Measurements from ENCODE around the gene HIPK2. TPM values are rescaled to one million over a fixed set of nuclear protein-coding genes. Genes with fewer than 3 reads are reported as not detected.

HIPK2 gene
- total and polyA plus RNA-seq, 2 experiments from 2014 or later, result 18.2 to 22.9 TPM

GRCh38 chr7:139521439-139521838 is 256.4 kb downstream of the HIPK2 start:
- no peak overlapping the region for H2AFZ ChIP-seq
- DNase-seq (ENCODE audit: low spot score), result no peak
- H3K9me3 ChIP-seq (ENCODE audit: low read depth), result no peaks in the 10 kb centered on the region
- peaks cover 42% of the 10 kb centered on the region for H3K27me3 ChIP-seq
- no peaks in the 10 kb centered on the region for H3K4me1 ChIP-seq (ENCODE audit: insufficient read depth)
- no peaks in the 10 kb centered on the region for H4K20me1 ChIP-seq (ENCODE audit: insufficient read depth, poor library complexity, severe bottlenecking)
- no peak overlapping the region for H3K4me3 ChIP-seq
- H3K9me2 ChIP-seq (replicated peaks; ENCODE audit: insufficient read depth), result no peaks in the 10 kb centered on the region
- H3K27ac ChIP-seq, result no peak overlapping the region
- no peaks in the 10 kb centered on the region for H3K36me3 ChIP-seq (replicated peaks; ENCODE audit: insufficient read depth, low read depth)
- TF ChIP-seq EZH2phosphoT487 (IDR thresholded peaks at IDR 0.05; ENCODE audit: low read depth, severe bottlenecking, unreplicated experiment) (no peak), CTCF (IDR thresholded peaks at IDR 0.05; ENCODE audit: poor library complexity) (no peak), EZH2 (IDR thresholded peaks at IDR 0.05; ENCODE audit: borderline replicate concordance) (no peak)
- H3K79me2 ChIP-seq, result no peaks in the 10 kb centered on the region
- WGBS (ENCODE audit: low lambda C conversion rate, missing lambda C conversion rate), result 95% methylated on average over 1 of the region's 1 CpG
- H3K4me2 ChIP-seq, result no peak overlapping the region

DNA sequence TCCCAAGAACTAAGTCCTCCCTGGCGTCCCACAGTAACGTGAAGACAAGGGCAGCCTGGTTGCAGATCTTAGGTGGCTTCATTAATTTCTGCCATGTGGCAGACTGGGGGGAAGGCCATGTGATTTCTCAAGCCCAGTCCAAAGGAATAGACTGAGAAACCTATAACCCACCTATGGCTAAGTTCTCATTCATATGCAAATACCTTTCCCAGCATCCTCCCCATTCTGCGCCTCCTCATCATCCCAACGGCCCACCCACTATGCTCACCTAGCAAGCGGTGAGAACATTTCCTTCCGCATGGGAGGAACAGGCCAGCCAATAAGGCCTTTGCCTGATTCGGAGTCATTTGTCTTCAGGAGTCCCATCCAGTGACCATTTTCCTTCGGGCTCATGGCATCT is 262.5 kb downstream of the HIPK2 start:
- TF ChIP-seq CTCF (IDR thresholded peaks at IDR 0.05; ENCODE audit: poor library complexity) (no peak), EZH2 (IDR thresholded peaks at IDR 0.05; ENCODE audit: borderline replicate concordance) (no peak), EZH2phosphoT487 (IDR thresholded peaks at IDR 0.05; ENCODE audit: low read depth, severe bottlenecking, unreplicated experiment) (no peak)
- no peaks in the 10 kb centered on the region for H3K4me1 ChIP-seq (ENCODE audit: insufficient read depth)
- no peak for DNase-seq (ENCODE audit: low spot score)
- H4K20me1 ChIP-seq (ENCODE audit: insufficient read depth, poor library complexity, severe bottlenecking), result no peaks in the 10 kb centered on the region
- H3K9me3 ChIP-seq (ENCODE audit: low read depth), result no peaks in the 10 kb centered on the region
- H3K9me2 ChIP-seq (replicated peaks; ENCODE audit: insufficient read depth), result no peaks in the 10 kb centered on the region
- no peak overlapping the region for H3K4me3 ChIP-seq
- H2AFZ ChIP-seq, result no peak overlapping the region
- H3K27ac ChIP-seq, result no peak overlapping the region
- H3K36me3 ChIP-seq (replicated peaks; ENCODE audit: insufficient read depth, low read depth), result no peaks in the 10 kb centered on the region
- 84% methylated on average over 8 of the region's 8 CpGs for WGBS (ENCODE audit: low lambda C conversion rate, missing lambda C conversion rate)
- no peaks in the 10 kb centered on the region for H3K79me2 ChIP-seq
- H3K4me2 ChIP-seq, result no peak overlapping the region
- no peaks in the 10 kb centered on the region for H3K27me3 ChIP-seq

Other genes starting within 250 kb of the HIPK2 start
- gene TBXAS1, start 51.3 kb upstream of the HIPK2 start, total RNA-seq, result 4.7 and 11.5 TPM in 2 replicates
- 3.9 and 4.1 TPM in 2 replicates for gene TBXAS1, start 51.3 kb upstream of the HIPK2 start, polyA plus RNA-seq

All from hepatocyte (in vitro differentiated cells).